CD4-positive, alpha-beta T cell treated with Interleukin-17A for 1 hour (primary cell): ENCODE measurements around the gene PADI6.

Experiments used
- DNase-seq: peaks from one replicate; pipeline ENCODE4 v3.0.0-alpha.2; 2020

PADI6 gene

DNA sequence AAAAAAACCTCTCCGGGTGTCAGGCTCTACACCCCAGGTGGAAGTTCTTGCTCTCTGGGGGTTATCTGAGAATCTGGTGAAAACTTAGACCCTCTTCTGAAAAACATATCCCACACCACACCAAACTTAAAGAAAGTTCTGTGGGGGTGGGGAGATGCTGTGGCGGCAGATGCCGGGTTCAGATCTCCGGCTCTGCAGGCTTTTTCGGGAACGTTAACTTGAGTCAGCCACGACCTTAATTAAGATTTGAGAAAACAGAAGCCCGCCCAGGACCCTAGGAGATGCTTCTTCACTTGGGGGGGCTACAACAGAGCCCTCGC is 65.2 kb downstream of the PADI6 start:
- no peak for DNase-seq

DNA sequence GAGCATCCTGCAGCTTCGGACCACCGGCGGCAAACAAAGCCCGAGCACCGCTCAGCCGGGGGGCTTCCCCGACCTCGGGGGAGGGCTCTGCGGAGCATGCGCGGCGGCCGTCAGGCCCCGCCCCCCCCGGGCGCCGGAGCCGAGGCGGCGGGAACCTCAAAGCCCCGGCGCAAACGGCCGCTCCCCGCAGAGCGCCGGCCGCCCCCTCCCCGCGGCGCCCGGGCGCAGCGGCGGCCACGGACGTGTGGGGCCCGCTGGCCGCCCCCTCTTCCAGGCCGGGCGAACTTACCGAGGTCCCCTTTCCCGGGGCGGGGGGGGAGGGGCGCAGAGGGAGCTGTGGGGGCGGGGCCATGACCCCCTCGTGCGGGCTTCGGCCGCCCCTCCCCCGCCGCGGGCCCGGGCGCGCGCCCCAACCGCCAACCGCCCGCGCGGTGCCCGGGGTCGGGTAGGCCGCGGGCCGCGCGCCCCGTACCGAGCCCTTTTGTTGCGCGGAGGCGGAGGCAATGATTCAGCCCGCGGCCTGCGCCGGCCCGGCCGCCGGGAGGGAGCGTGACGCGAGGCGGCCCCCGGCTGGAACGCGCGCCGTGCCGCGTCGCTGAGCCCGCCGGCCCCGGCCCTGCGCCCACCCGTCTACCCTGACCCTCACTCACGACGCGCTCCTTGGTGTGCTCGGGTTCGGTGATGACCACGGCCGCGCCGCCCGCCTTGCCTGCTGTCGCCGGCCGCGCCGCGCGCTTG is 65.8 kb downstream of the PADI6 start:
- DNase-seq, result peak; percentile 58

DNA sequence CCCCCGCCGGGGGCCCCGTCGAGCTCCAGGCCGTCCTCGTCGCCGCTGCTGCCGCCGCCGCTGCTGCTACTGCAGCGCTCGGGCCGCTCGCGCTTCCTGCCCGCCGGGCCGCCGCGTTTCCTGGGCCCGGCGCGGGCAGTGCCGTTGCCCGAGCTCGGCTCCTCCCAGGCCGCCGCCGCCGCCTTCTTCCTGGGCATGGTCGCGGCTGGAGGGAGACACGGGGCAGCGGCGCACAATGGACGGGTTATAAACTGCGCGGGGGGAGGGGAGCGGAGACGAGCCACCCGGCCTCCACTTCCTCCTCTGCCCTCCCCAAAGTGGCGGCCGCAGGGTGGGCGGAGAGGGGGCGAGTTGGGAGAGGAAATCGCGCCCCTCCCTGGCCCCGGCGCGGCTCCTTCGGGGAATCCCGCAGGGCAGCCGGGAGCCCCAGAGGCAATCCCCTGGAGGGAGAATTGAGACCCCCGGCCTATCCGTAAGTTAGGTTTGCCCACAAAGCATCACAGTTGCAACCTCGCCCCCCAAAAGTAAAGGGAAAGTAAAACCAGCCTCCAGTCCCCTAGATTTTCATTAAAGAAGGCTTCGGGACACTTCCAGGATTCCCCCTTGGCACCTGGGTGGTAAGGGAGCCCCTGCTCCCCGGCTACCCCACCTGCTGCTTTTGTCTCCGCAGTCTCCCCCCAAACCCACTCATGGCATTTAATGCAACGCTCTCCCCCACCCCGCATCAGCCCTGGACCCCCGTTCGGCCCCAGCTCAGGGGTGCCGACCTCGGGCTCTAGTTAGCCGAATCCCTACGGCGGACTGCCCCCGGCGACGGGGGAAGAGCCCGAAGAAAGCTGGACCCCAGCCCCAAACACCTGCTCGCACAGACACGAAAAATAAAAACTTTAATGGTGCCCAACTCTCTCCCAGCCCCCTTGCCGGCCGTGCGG is 66.6 kb downstream of the PADI6 start:
- DNase-seq, result peak; percentile 76

DNA sequence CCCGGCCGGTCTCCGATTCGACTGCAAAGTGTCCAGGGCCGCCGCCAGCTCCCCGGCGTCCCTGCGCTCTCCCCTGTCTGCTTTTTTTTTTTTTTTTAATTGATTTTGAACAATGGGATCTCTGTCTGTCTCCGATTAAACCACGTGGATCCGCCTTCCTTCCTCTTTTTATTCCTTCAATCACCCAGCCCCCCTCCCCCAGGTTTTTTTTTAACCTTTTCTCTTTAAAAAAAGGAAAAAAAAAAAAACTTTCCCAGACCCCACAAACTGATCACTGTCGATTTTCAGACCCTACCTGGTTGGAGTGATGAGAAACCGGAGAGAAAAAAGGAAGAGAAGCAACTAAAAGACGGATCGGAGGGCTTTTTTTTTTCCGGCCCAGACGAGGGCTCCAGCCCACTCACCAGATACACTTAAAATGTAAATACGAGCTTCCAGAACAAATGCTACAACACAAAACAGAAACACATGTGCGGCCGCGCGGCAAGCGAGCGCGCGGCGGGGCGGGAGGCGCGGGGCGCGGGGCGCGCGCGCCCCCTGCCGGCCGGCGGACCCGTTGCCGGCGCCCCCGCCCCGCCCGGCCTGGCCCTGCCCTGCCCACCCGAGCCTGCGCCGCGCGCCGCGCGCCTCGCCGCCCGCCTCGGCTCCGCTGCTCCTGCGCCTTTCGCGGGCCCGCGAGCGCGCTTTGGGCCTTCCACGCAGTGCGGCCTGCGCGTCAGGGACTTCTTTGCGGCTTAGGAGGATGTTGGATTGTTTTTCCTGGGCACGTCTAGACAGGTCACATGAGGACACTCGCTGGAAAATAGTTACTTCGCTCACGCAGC is 67.5 kb downstream of the PADI6 start, which contains the start of gene RCC2:
RCC2 (minus strand) TSS at position 428 of the 824 bp plus-strand sequence. CDS start 1,163 bp downstream, outside the sequence.
- DNase-seq, result peak; percentile 80

DNA sequence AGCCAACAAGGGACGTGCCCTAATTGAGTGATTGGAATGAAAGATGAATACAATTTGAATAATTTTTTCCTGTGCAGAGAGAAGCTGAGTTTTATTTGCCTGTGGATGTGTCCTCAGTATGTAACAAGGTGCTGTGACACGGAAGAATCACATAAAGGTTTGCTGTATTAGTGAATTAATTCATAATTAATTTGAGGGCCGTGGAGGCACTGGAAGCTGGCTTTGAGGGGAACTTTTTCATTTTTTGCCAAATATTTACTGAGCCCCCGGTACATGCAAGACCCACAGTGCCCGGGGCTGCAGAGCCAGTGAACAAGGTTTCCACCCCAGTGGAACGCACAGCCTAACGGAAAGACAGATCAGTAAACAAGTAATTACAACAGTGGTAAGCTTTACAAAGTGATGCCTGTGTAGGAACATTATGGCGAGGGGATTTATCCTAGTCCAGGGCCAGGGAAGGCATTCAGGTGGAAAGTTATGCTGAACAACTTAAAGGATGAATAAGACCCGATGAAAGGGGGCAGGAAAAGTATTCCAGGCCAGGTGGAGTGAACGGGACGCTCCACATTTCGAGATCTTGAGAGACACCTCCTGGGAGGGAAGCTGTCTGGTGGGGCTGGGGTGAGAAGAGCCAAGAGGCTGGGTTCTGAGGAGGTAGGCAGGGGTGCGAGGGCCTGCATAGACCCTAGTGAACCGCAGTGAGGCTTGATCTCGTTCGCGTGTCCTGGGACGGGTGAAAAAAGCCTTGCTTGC is 68.3 kb downstream of the PADI6 start:
- DNase-seq, result no peak

DNA sequence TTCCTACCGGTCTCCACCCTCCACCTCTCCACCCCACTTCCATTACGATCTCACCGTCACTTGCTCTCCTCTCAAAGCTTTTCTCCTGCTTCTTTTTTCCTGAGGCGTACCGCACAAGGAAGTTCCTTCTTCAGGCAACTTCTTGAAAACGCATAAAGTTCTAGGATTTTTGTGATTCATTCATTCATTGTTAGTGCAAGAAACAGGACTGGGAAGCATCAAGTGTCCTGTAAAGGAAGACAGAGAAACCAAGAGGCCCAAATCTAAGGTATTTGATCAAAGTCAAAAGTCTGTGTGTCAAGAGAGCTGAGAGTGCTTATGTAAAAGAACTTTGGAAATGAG is 68.8 kb downstream of the PADI6 start:
- DNase-seq, result no peak

DNA sequence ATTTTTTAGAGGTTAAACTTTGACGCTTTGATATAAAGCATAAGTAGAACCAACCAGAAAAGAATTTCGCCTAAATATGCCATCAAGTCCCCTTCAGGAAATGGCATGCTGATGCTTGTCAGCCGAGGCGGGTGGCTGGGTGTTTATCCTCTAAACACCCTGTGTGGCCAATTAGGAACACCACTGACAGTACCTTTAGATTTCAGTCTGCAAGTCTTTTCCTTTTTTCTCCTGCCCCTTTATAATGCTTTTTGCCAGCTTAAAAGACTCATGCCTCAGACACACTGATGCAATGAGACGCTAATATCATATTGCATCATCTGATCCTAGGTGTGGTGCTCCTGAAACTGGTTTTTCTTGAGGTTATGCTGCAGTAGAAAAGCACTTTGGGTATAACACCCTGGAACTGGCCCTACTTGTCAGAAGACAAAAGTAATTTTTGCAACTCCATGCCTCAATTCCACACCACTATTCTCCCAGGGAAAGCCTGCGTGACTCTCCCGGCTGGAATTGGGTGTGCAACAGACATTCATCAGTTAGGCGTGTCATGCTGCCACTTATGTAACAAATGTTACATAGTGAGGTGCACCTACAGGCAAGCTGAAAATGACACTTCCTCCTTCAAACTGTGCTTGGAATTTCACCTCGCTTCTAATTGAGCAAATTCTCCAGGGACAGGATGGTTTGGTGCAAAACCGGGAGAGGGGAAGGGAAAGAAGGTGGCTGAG is 69.4 kb downstream of the PADI6 start:
- DNase-seq, result no peak

DNA sequence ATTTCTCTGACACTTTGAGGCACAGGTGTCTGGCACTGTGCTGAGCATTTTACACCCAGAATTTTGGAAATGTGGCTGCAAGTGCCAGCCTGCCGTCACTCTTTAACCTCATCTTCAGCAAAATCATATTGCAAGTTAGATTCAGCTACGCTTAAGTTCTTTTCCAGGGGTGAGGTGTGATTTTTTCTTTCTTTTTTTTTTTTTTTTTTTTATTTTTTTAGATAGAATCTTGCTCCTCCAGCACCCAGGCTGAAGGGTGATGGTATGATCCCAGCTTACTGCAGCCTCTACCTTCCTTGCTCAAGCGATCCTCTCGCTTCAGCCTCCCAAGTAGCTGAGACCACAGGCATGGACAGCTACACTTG is 70.0 kb downstream of the PADI6 start:
- no peak for DNase-seq

DNA sequence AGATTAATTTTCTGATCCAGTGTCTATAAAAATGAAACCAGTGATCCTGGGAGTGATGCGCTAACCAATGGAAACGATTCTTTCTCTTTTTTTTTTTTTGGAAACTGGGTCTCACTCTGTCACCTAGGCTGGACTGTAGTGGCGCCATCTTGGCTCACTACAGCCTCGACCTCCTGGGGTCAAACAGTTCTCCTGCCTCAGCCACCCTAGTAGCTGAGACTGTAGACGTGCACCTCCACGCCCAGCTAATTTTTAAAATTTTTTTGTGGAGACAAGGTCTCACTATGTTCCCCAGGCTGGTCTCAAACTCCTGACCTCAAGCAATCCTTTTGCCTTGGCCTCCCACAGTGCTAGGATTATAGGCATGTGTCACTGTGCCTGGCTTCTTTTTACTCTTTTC is 70.8 kb downstream of the PADI6 start:
- no peak for DNase-seq

DNA sequence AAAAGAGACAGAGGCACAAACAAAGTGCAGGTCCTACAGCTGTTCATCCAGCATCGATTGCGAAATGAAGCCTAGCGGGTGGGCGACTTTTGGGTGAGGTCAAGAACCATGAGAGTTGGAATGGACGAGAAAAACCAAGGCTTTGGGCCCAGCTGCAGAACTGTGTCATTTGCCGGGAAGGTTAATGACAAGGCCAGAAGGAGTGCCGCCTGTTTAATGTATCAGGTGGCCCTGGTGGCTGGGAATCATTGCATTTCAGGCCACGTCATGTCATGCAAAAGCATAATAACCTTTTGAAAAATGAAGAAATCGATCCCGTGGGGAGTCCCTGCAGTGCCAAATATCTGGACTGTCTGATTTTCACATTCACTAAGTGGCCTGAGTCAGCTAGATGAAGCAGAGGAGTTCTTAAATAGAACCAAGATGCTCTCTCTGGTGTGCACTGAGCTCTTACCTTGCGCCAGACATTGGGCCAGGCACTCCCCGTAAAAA is 75.6 kb downstream of the PADI6 start:
- no peak for DNase-seq
